ENCODE results near the gene APMAP.
"Not testable (repeated sequence)": the region's sequence is repeated elsewhere in the genome, so short reads cannot be mapped to it uniquely, and the experiment has no call there.

APMAP gene

GRCh38 chr20:24950128-24950835, 42.3 kb downstream of the APMAP start:
- no peak for DNase-seq

GRCh38 chr20:24949756-24950127, 42.8 kb downstream of the APMAP start:
- no peak for DNase-seq

- no peak for DNase-seq
These were observed 43.4 kb downstream of the APMAP start, which contains the start of gene CST7 for GRCh38 chr20:24948939-24949679. CST7 (plus strand) TSS chr20:24949269; CDS start chr20:24949506, 237 bp downstream.

- not testable (repeated sequence) for DNase-seq
These were observed 44.1 kb downstream of the APMAP start for GRCh38 chr20:24948396-24948938.

- not testable (repeated sequence) for DNase-seq
These were observed 46.2 kb downstream of the APMAP start for GRCh38 chr20:24946376-24946775.

GRCh38 chr20:24943731-24944130, 48.8 kb downstream of the APMAP start:
- no peak for DNase-seq

GRCh38 chr20:24943196-24943595, 49.4 kb downstream of the APMAP start:
- no peak for DNase-seq

GRCh38 chr20:24942679-24943078, 49.9 kb downstream of the APMAP start:
- no peak for DNase-seq

GRCh38 chr20:24939036-24939435, 53.5 kb downstream of the APMAP start:
- DNase-seq: no peak

- no peak for DNase-seq
These were observed 54.1 kb downstream of the APMAP start for GRCh38 chr20:24938498-24938897.

GRCh38 chr20:24937579-24937978, 55.0 kb downstream of the APMAP start:
- no peak for DNase-seq

GRCh38 chr20:24936526-24937407, 55.8 kb downstream of the APMAP start:
- no peak for DNase-seq

GRCh38 chr20:24935766-24936525, 56.6 kb downstream of the APMAP start:
- DNase-seq: no peak

- no peak for DNase-seq
These were observed 57.4 kb downstream of the APMAP start for GRCh38 chr20:24935140-24935539.

- DNase-seq: no peak
These were observed 57.8 kb downstream of the APMAP start for GRCh38 chr20:24934716-24935115.

GRCh38 chr20:24934101-24934661, 58.4 kb downstream of the APMAP start:
- DNase-seq: no peak

GRCh38 chr20:24933266-24933908, 59.2 kb downstream of the APMAP start:
- DNase-seq: no peak

GRCh38 chr20:24931893-24932292, 60.7 kb downstream of the APMAP start:
- not testable (repeated sequence) for DNase-seq

GRCh38 chr20:24930724-24931688, 61.5 kb downstream of the APMAP start:
- not testable (repeated sequence) for DNase-seq

Measured in right hindlimb (tissue), 1 donor.